Nucleus accumbens (tissue), 56 donors: ENCODE results near the gene HOXC6.

Experiments used
- DNase-seq, 56 donors: peaks; one replicate each; lab custom pipeline; 2025; lab: John Stamatoyannopoulos, UW

The HOXC6 gene

GRCh38 chr12:54028314-54029201 lies at the start of gene HOXC6:
Gene HOXC6, plus strand, starts transcription at chr12:54028440. Its CDS starts 82 bp downstream, at chr12:54028522.
- peak in 1 of 56 donors; percentile 5 for DNase-seq

- no peak for DNase-seq
Measured at GRCh38 chr12:53978477-53979356, 49.5 kb upstream of the HOXC6 start.

DNA sequence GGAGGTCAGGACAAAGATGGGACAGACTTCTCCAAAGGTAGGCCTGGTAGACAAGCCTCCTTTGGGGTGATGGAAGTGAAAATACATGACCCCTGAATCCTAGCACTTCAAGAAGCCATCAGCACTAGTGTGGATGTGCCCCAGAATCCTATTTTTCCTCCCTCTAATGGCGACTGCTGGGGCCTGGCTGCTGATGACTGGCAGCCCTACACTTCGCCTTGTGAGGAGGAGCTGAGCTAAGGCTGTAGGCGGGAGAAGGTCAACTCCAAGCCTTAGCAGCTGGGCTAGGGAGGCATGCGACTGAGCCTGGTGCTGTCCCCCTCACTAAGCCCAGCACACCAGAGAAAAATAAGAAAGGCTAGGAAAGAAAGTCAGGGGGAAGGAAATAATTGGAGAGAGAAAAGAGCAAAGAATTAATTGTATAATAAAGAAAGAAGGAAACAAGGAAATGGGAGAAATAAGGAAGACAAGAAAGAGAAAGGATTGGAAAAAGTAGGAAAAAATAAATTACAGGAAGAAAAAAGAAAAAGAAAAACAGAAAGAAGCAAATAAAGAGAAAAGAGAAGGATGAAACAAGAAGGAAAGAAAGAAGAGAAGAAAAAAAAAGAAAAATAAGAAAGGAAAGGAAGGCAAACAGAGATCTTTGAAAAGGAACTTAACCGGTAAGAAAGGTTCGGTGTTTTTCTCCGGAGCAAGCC lies 48.0 kb upstream of the HOXC6 start:
- no peak for DNase-seq

GRCh38 chr12:53980802-53981496 lies 47.3 kb upstream of the HOXC6 start:
- no peak for DNase-seq

- DNase-seq: no peak
Measured at GRCh38 chr12:53981634-53982565, 46.3 kb upstream of the HOXC6 start.

- no peak for DNase-seq
Measured at GRCh38 chr12:53982648-53983567, 45.3 kb upstream of the HOXC6 start.

GRCh38 chr12:53983568-53983949 lies 44.7 kb upstream of the HOXC6 start:
- no peak for DNase-seq

GRCh38 chr12:53983950-53984572 lies 44.2 kb upstream of the HOXC6 start:
- DNase-seq: no peak

GRCh38 chr12:53984901-53985691 lies 43.1 kb upstream of the HOXC6 start, which contains the start of gene HOXC10:
Gene HOXC10, plus strand, starts transcription at chr12:53985146. Its CDS starts 114 bp downstream, at chr12:53985260.
- peak in 24 of 56 donors; percentile 1 to 66 (median 14) for DNase-seq

- no peak for DNase-seq
Measured at GRCh38 chr12:53985692-53985993, 42.6 kb upstream of the HOXC6 start.

GRCh38 chr12:53985994-53986685 lies 42.1 kb upstream of the HOXC6 start:
- DNase-seq: no peak

DNA sequence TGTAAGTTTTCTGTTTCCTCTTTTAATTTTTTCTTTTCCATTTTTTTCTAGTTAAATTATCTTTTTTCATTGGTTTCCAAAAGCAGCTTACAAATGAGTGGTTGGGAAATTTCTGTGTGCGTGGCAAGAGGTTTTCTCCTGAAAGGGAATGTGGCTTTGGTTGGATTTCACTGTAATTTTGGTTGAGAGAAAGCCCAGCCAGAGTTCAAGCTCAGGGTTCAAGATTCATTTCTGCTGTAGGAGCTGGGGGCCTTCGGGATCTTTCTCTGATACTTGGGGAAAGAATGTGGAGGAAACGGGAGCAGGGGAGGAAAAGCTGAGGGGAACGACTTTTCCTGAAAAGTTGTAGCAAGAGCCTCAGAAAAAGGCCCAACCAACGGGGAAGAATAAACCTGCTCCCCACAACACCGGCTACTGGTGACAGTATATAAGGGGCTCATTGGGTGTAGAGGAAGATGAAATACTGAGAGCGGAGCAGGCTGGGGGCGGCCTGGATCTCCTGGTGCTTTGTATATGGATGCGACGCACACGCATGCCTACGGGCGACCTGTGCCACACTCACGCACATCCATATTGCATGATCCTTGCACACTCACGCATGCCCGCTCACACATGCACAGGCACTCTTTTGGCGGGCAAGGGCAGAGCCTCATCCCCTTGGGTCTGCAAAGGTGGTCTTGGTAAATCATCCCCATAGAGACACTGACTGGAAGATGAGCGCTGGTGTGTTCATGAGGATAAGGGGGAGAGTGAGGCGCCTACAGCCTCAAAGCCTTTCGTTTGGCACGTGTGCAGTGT lies 41.4 kb upstream of the HOXC6 start:
- DNase-seq: no peak

DNA sequence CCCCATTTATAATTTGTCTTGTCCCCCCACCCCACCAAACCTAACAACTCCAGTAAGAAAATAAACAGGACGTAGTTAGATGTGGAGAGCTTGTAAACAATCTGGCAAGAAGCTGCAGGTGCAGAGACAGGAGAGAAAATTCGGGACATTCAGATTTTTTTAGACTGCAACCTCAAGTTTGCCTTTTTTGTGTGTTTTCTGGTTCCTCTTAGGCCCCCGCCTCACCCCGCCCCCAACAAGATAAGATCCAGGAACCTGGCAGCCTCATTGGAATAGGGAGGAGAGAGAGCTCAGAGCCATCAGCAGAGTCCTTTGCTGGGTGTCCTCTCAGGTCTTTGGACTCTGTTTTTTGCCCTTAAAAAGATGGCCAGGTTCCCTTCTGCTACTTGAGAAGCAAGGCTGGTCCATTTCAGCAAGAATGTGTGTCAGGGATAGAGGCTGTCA lies 40.4 kb upstream of the HOXC6 start:
- no peak for DNase-seq

GRCh38 chr12:53988541-53989226 lies 39.6 kb upstream of the HOXC6 start:
- DNase-seq: no peak
